MV-4-11 (cell line): ENCODE data around the gene GDA.
"Not testable (repeated sequence)": the region's sequence is repeated elsewhere in the genome, so short reads cannot be mapped to it uniquely, and the experiment has no call there.

Experiments
- DNase-seq: peaks from one replicate; lab custom pipeline; 2025; lab: John Stamatoyannopoulos, UW

The GDA gene

DNA sequence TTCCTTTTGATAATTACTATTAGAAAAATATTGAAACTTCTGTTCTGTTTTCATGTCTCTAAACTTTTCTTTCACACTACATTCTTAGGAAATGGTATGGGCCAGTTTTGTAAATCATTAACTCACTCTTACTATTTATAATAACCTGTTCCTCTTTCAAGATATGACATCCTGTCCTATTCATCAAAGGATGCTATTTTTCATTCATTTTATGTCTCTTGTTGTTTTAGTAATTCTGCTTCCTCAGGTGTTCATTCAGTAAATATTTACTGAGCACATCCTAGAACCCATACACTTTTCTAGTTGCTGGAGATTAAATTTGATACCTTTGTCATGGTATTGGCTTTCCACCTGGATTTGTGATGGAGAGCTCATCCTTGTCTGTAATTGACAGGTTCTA lies 58.0 kb downstream of the GDA start:
- no peak for DNase-seq

DNA sequence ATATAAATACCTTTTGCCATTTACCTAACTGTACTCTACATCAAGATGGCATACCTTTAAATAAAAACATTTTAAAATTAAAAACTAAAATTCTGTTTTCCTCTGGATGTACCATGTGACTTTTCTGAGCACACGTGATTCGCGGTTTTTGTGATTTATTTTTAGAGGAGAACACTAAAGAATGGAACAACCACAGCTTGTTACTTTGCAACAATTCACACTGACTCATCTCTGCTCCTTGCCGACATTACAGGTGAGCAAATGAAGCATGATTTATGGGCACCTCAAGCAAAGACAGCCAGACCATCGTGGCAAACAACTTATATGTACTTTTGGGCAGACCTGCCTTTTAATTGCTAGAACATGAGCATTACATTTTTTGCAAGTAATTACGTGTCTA lies 61.3 kb downstream of the GDA start:
- DNase-seq: no peak

DNA sequence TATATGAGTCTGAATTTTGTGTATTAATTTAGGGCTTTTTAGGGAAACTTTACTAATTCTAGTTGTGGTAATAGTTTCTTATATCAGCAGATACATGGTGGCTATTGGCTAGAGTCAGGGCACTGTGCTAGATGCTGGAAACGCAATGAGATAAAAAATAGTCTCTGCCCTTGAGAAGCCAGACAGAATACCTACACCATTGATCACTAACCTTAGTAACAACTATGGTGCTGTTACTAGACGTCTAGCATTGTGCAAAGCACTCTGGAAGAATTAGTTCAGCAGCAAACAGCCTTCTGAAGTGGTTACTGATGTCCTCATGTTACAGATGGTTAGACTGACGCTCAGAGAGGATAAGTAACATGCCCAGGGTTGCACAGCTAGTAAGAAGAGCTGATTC lies 61.8 kb downstream of the GDA start:
- no peak for DNase-seq

DNA sequence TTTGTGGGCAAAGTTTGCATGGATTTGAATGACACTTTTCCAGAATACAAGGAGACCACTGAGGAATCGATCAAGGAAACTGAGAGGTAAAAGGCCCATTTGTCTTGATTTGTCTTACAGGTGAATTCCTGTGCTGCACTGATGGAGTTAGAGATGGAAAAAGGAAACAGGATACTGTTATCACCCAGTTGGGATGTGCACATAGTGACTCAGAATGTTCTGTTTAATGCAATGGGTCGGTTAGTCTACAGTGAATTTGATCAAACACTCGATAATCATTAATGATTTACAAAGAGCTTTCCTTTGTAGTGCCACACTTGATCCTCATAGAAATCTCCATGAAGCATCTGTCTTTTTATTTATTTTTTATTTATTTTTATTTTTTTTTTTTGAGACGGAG lies 64.7 kb downstream of the GDA start:
- no peak for DNase-seq

DNA sequence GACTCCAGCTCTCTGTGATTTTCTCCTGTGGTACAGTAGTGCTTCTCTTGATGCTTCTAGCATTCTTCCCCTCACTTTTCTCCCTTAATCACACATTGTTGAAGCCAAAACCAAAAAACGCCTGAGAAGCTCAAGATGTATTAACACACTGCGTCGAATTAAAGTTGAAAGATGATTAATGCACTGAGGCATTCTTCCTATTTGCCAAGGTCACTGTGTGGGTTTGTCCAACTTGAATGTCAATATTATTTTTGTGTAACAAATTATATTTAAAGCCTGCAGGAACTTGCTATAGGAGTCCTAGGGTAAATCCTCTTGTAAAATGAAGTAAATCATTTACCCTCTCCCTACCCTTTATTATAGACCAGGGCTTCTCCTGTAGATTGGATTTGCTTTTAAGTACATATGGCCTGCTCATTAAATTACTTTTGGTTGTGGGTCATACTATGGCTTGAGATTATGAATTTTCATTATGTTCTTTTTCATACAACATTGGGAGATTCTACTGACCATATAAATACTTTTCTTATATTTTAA lies 68.1 kb downstream of the GDA start:
- no peak for DNase-seq

DNA sequence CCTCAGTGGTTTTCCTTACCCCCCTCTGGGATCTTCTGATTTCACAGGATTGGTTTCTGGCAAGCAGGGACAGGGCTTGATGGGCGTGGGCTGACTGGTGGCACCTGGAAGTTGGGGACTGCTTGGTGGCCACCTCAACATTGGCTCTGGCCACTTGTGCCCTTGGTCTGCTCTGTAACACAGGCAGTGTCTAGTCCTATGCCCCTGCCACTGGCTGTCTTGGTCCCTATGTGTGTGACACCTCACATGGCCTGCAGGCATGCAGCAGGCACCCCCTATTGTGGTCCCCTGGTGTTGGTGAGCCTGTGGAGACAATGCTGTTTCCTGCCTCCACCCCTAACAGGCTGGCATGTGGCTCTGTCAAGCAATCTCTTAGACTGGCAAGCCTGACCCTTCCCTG lies 71.3 kb downstream of the GDA start:
- DNase-seq: no peak

DNA sequence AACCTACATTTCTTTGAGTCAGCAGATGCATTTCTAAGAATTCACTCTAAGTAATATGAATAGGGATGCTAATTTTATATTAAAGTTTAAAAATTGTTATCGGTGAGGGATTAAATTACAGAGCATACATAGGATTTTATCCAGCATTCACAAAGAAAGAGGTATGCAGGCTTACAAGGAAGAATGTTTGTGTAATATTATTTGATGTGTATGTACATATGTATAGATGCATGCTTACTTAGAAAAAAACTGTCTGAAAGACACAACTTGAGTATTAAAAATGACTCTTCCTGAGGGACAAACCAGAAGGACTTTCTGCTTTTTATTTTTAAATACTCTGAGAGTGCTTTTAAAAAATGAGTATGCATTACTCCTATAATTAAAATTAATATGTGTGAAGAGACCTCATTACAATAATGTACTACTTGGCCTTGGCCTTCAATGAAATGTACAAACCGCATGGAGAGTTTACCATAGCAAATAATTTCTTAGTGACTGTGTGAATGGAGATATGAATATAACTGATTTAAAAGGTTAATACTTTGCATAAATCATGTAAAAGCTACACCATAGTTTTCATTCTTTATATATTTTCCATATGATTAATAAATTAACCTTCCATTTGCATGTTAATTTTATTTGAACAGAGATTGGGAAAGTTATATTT lies 77.0 kb downstream of the GDA start:
- DNase-seq: no peak

DNA sequence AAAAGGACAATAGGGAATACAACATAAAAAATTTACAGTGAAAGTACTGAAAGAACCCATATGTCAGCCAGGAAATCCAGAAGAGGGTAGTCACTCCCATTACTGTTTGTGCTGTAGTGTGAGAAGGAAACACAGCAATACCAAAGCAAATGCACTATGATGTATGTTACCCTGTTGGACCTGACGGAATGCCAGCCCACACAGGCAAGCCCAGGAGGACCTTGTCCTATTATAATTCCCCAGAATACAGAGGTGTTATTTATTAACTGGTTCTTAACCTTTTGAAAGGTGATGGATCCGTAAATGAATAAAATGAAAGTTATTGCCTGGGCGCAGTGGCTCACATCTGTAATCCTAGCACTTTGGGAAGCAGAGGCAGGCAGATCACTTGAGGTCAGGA lies 79.0 kb downstream of the GDA start:
- DNase-seq: no peak

DNA sequence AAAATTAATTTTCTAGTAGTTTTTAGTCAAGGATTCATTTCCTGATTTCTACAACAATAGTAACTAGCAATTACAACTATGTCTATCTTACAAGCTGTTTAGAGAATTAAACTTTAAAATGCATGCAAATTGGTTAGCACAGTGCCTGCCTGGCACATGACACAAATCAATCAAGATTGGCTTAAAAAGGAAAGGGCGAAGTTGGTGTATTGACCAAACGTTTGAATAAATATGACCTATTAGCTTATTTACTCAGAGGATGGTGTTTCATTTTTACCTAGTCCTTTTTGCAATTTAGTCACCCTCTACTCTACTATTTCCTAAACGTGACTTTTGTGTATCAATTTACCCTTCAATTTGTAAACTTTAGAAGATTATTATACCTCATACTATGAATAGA lies 83.5 kb downstream of the GDA start:
- DNase-seq: no peak

DNA sequence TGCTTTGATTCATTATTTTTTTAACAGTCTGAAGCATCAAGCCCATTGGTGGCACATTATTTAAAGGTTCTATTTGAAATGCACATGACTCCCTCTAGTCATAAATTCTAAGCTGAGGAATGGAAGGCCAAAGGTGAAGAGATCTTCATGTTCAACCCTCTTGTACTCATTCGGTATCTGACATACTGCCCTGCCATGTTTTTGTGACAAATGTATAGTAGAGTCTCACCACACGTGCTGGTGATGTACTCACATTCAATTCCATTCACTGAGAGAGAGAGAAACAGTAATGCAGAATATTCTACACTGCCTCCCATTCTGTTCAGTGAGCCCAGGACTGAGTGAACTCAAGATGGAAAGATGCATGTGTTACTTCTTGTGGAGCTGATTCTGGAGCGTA lies 98.3 kb downstream of the GDA start:
- no peak for DNase-seq

DNA sequence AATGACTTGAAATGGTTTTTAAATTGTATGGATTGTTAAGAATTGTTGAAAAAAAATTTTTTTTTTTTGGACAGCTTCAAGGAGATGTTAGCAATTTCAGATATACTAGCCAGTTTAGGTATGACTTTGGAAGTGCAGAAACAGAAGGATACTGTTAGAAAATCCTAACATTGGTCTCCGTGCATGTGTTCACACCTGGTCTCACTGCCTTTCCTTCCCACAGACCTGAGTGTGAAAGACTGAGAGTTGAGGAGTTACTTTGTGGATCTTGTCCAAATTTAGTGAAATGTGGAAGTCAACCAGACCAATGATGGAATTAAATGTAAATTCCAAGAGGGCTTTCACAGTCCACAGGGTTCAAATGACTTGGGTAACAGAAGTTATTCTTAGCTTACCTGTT lies 102.3 kb downstream of the GDA start:
- DNase-seq: no peak

DNA sequence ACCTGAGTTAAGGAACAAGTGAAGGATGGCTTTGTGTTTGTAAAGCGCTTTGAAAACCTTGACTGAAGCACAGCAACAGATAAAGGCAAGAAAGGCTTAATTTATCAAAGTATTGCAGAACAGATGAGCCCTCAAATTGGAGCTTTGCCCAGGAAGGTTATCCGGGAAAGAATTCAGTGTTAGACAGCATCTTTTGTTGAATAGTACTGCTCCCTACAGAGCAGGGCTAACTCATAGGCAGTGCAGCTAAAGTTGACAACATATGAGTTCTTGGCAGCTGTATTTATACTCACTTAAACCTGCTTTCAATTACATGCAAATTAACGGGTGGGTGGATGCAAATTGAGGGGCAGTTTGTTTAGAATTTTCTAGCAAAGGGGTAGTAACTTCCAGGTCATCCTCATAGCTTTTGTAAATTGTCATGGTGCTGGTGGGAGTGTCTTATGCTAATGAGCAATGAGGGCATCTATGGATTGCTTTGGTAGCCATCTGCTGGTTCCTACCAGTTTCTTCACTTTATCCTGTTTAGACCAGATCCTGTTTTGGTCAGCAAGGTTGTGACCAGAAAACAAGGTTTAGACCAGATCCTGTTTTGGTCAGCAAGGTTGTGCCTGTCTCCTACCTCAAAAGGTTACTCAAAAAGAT lies 105.8 kb downstream of the GDA start:
- DNase-seq: no peak

DNA sequence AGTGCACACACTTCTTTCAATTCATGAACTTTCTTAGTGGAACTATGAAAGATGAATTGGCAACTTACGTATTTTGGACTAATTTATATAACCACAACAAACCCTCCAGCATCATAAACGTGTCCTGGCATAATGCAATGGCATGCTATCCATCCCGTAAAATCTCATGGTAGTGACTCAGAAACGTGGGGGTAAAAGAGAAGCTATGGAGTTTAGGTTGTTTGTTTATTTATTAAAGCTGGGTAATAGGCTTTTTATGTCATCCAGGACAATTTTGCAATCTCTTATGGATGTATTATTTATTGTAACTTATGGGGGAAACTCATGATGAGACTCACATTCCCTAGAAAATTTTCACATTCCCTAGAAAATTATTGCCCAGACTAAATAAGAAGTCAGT lies 106.3 kb downstream of the GDA start:
- DNase-seq: no peak

DNA sequence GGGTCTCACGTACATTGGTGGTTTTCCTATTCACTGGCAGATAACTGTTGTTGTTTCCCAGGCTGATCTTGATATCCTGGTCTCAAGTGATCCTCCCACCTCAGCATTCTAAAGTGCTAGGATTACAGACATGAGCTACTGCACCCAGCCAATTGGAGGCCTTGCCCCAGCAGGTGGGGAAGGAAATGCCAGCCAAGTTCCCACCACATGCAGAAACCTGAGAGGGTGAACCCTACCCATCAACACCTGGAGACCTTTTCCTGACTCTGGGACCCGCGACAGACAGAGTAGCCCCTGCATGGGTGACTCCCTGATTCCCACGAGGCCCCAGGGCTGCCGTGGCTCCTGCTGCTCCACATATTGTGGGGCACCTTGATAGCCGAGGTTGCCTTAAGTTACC lies 107.7 kb downstream of the GDA start:
- no peak for DNase-seq

DNA sequence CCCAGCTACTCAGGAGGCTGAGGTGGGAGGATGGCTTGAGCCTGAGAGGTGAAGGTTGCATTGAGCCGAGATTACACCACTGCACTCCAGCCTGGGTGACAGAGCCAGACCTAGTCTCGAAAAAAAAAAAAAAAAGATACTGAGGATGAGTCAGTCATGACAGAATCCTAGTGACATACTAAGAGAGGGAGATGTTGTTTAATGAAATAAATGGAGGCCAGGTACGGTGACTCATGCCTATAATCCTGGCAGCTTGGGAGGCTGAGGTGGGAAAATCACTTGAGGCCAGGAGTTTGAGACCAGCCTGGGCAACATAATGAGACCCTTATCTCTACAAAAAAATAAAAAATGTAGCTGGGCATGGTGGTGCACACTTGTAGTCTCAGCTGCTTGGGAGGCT lies 108.6 kb downstream of the GDA start:
- no peak for DNase-seq

DNA sequence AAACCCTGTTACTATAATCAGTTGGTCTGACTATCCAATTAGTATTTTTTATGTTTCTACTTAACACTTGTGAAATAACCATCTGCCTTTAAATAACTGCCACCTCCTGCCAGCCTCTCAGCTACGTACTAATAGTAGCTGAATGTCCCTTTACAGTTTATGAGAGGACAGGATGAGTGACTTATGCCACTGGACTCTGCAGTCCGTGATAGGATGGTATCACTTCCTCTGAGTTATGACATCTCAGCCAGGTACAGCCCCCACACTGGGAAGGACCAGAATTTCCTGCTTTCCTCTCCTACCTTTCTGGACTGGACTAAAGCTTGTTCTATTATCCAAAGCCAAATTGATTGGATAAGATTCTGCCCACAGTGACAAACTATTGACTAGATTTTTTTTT lies 112.8 kb downstream of the GDA start:
- DNase-seq: no peak

DNA sequence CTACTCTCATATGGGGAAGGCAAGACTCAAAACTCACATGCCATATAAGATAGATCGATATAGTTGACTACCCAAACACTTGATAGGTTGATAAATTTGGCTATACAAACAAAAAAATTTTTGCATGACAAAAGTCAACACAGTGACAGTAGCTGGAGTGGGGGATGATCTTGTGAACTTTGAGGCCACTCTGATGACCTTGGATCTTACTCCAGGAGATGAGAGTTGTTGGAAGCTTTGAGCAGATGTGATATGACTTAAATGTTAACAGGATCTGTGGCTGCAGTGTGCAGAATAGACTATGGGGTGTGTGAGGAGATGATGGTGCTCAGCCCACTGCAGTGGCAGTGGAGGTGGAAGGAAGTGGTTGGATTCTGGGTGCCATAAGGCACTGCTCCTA lies 114.3 kb downstream of the GDA start:
- DNase-seq: no peak

DNA sequence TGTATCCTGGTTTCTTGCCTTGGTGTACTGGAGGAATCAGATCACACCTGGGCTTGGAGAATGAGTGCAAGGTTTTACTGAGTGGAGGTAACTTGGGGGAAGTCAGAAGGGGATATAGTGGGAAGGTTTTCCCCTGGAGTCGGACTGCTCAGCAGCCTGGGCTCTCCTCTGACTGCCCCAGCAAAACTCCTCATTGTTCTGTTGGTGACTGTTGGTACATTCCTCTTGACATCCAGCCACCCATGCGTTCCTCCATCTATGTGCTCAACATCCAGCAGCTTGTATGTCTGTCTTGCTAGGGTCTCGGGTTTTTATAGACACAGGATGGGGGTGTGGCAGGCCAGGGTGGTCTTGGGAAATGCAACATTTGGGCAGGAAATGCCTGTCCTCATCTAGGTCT lies 119.7 kb downstream of the GDA start:
- DNase-seq: no peak

DNA sequence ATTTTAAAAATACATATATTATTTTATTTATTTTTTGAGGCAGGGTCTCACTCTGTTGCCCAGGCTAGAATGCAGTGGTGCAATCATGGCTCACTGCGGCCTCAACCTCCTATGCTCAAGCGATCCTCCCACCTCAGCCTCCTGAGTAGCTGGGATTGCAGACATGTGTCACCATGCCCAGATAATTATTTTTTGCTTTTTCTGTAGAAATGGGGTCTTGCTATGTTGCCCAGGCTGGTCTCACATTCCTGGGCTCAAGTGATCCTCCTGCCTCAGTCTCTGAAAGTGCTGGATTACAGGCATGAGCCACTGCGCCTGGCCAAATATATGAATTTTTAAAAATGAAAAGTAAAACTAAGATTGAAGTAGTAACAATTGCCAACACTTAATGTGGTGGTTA lies 121.1 kb downstream of the GDA start:
- DNase-seq: not testable (repeated sequence)

DNA sequence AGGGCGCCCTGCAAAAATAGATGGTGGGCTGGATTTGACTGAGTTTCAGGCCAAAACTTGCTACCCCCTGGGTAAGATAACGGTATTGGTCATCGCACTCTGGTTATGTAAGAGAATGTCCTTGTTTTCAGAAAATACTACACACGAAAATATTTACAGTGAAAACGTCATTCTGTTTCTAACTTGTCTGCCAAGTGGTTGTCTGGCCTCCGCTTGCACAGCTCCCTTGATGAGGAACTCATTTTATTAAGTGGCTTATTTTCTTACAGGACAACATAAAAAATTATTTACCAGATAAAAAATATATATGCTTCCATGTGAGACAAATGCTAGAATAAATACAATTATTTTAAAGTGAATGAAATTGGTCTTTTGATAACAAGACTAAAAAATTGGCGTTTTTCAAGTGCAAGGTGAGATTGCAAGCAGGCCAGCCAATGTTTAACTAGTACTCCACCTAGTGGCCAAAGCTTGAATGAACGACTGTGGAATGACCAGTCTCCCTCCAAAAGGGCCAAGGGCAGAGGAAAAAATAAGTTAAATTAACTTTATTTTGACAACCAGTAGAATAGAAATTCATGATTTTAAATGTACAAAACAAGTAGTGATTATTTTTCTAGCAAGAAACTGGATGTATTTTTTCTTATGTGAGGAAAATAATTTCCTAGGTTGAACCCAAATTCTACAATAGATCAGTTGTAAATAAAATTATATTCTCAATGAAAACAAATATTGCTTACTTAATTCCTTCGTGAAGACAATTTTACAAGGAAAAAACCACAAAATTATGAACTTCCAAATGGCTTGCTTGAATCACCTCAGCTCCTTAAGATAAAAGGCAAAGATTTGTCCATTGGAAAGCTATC lies 122.6 kb downstream of the GDA start:
- DNase-seq: peak; percentile 30

DNA sequence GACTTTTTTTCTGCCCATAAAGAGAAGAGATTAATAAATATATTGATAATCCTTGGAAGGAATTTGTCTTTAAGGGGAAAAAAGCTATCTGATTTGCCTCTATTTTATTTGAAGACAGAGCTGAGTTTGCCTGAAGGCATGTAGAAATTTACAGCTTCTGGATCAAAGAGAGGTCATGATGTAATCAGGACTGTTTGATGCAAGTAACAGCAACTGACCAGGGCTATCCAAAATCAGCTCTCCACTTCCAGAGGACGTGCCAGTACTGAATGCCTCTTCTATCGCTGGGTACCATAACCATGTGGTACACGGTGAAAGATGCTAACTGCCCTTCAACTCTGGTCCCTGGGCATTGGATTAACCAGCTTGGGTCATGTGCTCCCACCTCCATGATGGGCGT lies 125.2 kb downstream of the GDA start:
- no peak for DNase-seq

DNA sequence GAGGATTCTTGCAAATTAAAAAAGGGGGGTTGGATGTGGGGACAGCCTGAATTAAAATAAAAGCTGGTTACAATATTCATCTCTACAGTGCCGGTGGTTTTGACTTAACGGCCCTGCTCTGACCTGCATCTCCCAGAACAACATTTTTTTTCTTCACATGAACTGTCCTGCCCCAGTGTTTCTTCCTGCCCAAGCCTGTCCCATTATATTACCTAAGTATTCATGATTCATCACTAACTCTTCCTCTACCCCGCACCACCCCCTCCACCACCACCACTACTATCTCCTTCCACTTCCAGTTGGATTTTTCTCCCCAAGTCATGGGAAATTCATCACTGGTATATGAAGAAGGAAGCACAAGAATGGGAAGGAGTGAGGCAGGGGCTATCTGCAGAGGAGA lies 125.7 kb downstream of the GDA start:
- DNase-seq: no peak

DNA sequence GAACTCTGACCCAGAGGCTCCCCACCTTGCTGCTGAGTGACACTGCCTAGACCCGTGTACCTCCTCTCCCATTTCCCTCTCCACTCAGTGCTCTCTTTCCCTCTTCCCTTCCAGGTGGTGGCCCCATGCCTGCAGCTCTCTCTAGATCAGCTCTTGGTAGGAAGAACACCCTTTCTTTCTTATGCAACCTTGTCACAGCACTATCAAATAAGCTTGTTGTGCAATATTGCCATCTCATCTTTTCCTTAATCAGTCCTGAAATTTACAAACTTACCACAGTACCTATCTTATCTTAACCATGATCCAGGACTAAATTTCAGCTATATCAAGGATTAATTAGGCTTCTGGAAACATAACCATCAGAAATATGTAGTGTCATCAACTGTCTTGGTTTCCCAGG lies 127.2 kb downstream of the GDA start:
- no peak for DNase-seq
